NCI-H69 (cell line): ENCODE results near the gene ETNPPL.

Source experiments
- DNase-seq: peaks from one replicate; lab custom pipeline; 2025; lab: John Stamatoyannopoulos, UW

The ETNPPL gene

DNA sequence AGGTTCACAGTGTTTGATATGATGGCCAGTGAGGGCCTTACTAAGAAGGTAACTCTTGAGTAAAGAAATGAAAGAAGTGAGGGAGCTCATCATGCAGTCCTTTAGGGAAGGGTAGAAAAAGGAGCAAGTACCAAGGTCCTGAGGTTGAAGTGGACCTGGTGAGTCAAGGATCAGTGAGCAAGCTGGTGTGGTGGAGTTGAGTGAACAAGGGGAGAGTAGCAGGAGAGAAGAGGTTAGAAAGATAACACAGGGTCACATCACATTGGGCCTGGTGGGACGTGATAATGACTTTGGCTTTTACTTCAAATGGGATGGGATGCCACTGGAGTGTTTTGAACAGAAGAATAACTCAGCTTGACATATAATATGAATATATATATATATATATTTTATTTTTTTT lies 67.8 kb downstream of the ETNPPL start:
- no peak for DNase-seq

- no peak for DNase-seq
Measured at GRCh38 chr4:108694423-108694822, 68.4 kb downstream of the ETNPPL start.

DNA sequence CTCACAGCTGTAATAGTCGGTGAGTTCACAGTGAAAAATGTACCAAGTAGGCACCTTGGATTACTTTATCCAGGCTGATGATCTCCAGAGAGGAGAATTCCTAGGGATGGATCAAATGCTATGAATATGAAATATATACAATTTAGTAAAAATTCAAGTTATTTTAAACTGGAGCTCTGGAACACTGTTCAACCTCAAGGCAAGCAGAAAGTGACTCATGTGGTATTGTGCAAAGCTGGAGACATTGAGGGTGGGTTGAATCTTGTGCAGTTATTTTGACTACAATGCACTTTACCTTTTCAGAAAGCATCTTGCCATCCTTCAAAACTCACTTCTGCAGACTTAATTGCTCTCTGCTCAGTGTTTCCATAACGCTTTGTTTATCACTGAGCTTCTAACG lies 69.0 kb downstream of the ETNPPL start:
- no peak for DNase-seq

DNA sequence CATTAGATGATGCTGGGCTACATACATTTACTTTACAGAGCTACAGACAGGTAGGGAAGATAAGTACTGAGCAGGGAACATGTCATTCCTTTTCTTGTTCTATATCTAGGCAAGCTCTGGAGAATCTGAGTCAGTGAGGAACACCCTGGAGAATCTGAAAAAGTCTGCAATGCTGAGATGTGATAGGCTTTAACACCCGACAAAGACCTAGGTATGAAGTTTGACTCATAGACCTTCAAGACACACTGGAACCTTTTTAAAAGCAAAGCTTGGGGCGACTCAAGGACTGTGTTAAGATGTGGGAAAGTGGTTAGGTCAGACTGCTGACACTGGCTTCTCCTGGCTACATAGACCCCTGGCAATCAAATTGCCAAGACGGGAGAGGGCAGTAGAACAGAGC lies 69.6 kb downstream of the ETNPPL start:
- DNase-seq: no peak
